HG02852 (cell line): ENCODE results near the gene VPS52.
A peak's percentile ranks its signal among the peaks of the same experiment; 100 is the strongest.
"Not testable (repeated sequence)": the region's sequence is repeated elsewhere in the genome, so short reads cannot be mapped to it uniquely, and the experiment has no call there.

Experiments used
- ATAC-seq: cut with Tn5 transposase; IDR thresholded peaks from one replicate; pipeline ENCODE4 v1.9.1; 2021; ENCODE audit warnings: mild to moderate bottlenecking, moderate library complexity; ENCODE audit not compliant: unreplicated experiment

Gene VPS52

GRCh38 chr6:33304216-33304615 is 32.5 kb upstream of the VPS52 start:
- ATAC-seq, result no peak

GRCh38 chr6:33301877-33302276 is 30.2 kb upstream of the VPS52 start:
- no peak for ATAC-seq

- ATAC-seq, result peak; percentile 65
These were observed 27.7 kb upstream of the VPS52 start for GRCh38 chr6:33299237-33299944.

- ATAC-seq, result peak; percentile 33
These were observed 27.1 kb upstream of the VPS52 start, which contains the start of gene RGL2 for GRCh38 chr6:33298773-33299236. RGL2 (minus strand) TSS chr6:33298942; CDS start chr6:33298610, 332 bp downstream.

GRCh38 chr6:33297956-33298772 is 26.5 kb upstream of the VPS52 start:
- peak; percentile 13 for ATAC-seq

- no peak for ATAC-seq
These were observed 25.8 kb upstream of the VPS52 start for GRCh38 chr6:33297406-33297955.

- no peak for ATAC-seq
These were observed 25.2 kb upstream of the VPS52 start for GRCh38 chr6:33296797-33297405.

- no peak for ATAC-seq
These were observed 24.1 kb upstream of the VPS52 start for GRCh38 chr6:33295621-33296369.

- no peak for ATAC-seq
These were observed 22.6 kb upstream of the VPS52 start for GRCh38 chr6:33294086-33294823.

- no peak for ATAC-seq
These were observed 21.5 kb upstream of the VPS52 start for GRCh38 chr6:33292996-33293682.

- no peak for ATAC-seq
These were observed 18.8 kb upstream of the VPS52 start for GRCh38 chr6:33290459-33290858.

GRCh38 chr6:33289784-33290315 is 18.2 kb upstream of the VPS52 start:
- ATAC-seq, result peak; percentile 16

GRCh38 chr6:33288921-33289783 is 17.5 kb upstream of the VPS52 start, which contains the start of the genes PFDN6 and WDR46:
PFDN6 (plus strand) TSS chr6:33289601; CDS start chr6:33289857, 256 bp downstream.
WDR46 (minus strand) TSS chr6:33289239; CDS start chr6:33289170, 69 bp downstream.
- ATAC-seq, result peak; percentile 86

- no peak for ATAC-seq
These were observed 16.7 kb upstream of the VPS52 start for GRCh38 chr6:33288141-33288920.

- no peak for ATAC-seq
These were observed 15.6 kb upstream of the VPS52 start for GRCh38 chr6:33286946-33287914.

- ATAC-seq, result not testable (repeated sequence)
These were observed 13.5 kb upstream of the VPS52 start for GRCh38 chr6:33285214-33285613.
